GM18951 (cell line): Measurements from ENCODE around the gene SLC36A1.

Source experiments
- POLR2A ChIP-seq: IDR thresholded peaks from 4 replicates; pipeline ENCODE4 v1.6.1; 2011; ENCODE audit warnings: mild to moderate bottlenecking; ENCODE audit not compliant: insufficient read length, insufficient read depth; ENCODE audit errors: extremely low read depth
- in situ Hi-C: fragments of 300-500 bp; cut with MboI; formaldehyde crosslinking; loops from one replicate; pipeline ENCODE4 v1.12.0; 2022; ENCODE audit warnings: low sequenced_read_pairs, mixed read lengths, inconsistent platforms; ENCODE audit not compliant: unreplicated experiment

Gene SLC36A1

DNA sequence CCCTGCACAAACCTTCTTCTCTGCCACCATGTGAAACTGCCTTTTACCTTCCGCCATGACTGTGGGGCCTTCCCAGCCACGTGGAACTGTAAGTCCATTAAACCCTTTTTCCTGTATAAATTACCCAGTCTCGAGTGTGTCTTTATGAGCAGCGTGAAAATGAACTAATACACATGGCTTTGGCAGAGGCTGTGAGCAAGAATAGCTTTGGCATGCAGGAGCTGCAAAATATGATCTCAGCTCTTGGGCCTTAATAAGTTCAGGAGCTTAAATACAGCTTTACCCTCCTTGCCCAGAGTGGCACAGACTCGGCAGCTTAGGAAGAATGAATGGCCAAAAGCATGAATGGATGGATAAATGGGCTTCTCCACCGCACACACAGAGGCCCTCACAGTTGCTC lies 15.7 kb upstream of the SLC36A1 start:
- TF ChIP-seq POLR2A = no peak
- in situ Hi-C loops = no loop called here

DNA sequence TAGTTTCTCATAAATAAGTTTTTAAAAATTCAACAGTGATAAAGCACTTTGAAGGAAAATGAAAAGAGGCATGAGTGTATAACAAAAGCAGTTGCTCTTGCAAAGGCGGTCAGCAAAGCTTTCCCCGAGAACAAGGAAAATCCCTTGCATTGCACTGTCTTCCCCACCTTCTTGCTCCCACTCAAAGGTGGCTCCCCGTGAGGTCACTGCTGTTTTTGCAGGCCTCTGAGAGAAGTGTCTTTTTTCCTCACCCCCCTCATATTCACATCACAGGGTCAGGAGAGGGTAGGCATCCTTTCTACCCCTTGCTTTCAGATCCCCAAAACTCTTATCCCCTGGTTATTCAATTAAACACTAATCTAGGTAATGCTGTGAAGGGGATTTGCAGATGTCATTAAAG lies 15.2 kb upstream of the SLC36A1 start:
- in situ Hi-C loops = no loop called here
- TF ChIP-seq POLR2A = no peak

DNA sequence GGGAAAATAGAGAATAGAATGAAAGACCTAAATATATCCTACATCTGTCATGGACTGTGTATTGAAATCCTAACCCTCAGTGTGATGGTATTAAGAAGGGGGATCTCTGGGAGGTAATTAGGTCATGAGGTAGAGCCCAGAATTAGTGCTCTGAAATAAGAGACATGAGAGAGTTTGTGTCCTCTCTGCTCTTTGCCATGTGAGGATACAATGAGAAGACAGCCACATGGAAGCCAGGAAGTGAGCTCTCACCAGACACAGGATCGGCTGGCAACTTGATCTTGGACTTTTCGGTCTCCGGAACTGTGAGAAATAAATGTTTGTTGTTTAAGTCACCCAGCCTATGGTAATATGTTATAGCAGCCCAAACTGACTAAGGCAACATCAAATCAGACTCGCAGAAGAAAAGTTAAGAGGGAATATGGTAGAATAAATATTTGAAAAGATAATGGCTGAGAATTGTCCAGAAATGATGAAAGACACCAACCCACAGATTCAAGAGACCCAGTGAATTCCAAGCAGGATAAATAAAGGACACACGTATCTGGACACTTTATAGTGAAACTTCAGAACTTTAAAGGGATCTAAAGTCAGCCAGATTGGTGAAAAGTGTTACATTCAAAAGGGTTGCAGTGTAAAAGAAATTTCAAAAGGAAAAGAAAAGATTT lies 12.7 kb upstream of the SLC36A1 start:
- TF ChIP-seq POLR2A = no peak
- in situ Hi-C loops = no loop called here

DNA sequence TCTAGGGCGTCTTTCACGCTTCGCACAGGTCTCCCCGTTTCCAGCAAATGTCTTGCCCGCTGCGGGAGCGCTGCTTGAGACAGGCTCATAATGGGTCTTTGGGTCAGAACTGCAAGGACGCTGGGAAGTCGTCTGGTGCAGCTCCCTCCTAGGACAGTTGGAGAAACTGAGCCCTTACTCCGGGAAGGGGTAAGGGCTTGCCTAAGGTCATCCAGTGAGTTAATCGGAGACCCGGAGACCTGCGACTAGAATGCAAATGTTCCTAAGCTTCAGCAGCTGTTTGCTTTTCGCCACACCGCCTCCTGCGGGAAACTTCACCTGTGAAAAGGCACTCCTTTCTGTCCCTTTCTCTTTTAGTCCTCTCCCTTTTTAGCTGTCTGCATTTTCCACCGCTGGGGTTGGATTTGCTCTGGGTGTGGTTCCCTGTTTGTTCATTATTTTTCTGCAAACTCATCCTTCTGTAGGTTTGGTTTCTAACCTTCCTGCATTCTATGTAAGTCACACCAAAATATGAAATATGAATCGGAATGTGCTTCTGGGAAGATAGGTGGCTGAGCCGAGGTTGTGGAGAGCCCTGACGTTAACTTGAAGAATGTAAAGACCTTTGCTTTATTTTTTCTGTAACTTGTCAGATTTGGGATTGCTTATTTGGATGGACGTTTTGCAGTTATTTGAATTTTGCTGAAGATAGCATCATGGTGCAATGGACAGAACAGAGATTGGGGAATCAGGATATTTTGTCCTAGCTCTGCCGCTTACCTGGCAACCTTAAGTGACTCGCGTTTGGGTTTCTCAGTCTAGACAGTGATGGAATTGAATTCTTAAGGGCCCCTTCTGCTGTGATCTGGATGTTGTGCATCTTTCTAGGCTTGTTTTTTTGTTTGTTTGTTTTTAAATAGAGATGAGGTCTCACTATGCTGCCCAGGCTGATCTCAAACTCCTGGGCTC lies 909 bp downstream of the SLC36A1 start:
- in situ Hi-C loops = loop anchor here (10.0 kb wide), 1 partner anchor 206 kb away; no protein-coding TSS in a partner anchor
- TF ChIP-seq POLR2A = no peak

DNA sequence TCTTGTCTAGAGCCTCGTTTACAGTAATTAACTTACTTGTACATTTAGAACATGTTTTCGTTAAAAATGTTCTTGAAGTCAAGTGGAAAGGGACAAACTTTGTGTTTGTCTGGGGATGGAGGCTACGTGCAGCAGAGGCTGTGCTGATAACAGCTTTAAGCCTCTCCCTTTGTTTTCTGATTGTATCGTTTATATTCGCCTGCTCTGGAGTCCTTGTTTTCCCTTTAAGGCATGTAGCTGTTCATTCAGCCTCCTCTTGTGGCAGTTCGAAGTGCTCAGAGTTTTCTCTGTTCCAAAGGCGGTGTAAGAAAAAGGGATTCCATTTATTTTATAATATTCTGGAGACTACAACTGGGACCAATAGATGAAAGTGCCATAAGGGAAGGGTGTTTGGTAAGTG lies 1.9 kb downstream of the SLC36A1 start:
- in situ Hi-C loops = loop anchor here (10.0 kb wide), 1 partner anchor 206 kb away; no protein-coding TSS in a partner anchor
- no peak for TF ChIP-seq POLR2A

DNA sequence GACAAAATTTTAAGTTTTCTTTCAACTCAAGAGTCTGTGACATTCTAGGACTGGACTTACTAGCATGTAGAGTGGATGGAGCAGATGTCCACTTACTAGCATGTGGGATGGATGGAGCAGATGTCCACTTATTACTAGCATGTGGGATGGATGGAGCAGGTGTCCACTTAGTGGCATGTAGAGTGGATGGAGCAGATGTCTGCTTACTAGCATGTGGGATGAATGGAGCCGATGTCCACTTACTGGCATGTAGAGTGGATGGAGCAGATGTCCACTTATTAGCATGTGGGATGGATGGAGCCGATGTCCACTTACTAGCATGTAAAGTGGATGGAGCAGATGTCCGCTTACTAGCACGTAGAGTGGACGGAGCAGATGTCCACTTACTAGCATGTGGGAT lies 2.4 kb downstream of the SLC36A1 start:
- no peak for TF ChIP-seq POLR2A
- in situ Hi-C loops = loop anchor here (10.0 kb wide), 1 partner anchor 205 kb away; no protein-coding TSS in a partner anchor

DNA sequence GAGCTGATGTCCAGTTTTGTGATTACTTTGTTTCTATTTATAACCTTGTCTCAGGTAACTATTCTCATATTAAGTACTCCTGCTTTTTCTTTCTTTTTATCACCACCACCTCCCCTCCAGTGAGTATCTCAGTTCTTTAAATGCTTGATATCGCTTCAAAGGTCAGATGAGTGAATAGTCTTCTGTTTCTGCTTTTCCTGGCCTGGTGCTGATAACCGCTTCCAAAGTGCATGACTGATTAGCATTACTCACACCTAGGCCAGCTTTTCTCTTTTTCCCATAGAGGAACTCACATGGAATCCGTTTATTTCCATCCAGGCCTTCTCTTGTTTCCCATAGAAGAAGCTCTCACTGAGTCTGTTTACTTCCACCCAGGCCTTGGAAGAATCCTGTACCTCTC lies 3.2 kb downstream of the SLC36A1 start:
- in situ Hi-C loops = no loop called here
- no peak for TF ChIP-seq POLR2A

DNA sequence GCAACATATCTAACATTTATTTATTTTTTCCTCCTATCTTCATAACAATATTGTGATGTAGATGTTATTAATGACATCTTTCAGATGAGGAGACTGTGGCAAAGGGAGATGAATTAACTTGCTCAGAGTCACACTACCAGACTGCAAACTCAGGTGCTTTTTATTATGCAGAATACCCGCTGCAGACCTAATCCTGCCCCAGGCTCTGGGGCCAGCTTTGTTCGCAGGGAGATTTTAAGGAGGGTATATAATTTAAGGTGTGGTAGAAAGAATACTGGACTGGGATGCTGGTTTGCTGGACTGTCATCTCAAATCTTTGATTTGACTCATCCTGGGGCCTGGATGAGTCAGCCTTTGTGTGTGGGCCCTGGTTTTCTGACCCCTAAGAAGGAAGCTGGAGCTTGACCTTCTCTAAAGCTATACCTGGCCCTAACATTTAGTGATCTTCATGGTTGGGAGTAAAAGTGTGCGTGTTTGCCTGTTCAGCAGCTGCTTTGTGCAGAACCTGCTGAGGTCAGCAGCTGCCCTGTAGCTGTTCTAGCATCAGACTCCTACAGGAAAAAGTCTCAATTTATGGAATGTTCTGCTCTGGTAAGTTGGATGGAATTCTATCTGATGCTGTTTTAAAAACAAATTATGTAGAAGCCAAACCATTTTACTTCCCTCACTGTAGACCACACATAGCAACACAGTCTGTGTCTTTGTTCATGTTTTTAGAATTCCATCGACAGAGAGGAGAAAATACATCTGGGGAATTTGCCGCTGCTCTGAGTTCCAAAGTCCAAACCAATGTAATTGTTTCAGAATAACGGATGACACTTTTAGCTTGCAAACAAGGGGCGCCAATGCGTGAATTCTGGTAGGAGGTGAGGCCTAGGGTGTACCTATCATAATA lies 4.5 kb downstream of the SLC36A1 start:
- TF ChIP-seq POLR2A = no peak
- in situ Hi-C loops = no loop called here

DNA sequence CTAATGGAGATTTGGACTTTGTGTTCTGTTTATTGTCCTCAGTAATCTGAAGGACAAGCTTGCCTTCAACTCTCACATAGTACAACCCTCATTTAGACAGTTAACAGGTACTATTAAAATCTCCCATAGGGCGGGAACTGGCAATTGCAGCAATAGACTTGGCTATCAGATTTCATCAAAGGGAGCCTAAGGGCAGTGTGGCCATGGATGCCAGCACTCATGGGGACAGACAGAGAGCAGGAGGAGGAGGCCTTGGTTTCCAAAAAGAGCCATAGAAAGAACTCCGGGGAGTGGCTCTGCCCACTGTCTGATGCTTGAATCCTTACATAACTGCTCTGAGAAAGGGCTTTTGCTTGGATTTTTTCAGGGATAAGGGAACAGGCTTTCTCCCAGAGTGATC lies 6.8 kb downstream of the SLC36A1 start:
- no peak for TF ChIP-seq POLR2A
- in situ Hi-C loops = no loop called here

DNA sequence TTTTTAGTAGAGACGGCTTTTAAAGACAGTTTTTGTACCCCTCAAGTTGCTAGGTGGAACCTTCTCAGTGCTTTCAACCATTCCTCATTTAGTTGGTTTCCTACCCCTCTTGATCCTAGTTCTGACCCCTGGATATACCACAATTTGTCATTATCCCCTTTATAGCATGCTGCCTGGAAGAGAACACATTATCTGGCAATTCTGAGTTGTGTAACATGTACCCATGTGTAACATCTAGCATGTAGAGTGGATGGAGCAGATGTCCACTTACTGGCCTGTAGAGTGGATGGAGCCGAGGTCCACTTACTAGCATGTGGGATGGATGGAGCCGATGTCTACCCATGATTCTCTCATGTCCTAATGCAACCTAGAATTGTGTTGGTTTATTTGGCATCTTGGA lies 7.5 kb downstream of the SLC36A1 start:
- in situ Hi-C loops = no loop called here

DNA sequence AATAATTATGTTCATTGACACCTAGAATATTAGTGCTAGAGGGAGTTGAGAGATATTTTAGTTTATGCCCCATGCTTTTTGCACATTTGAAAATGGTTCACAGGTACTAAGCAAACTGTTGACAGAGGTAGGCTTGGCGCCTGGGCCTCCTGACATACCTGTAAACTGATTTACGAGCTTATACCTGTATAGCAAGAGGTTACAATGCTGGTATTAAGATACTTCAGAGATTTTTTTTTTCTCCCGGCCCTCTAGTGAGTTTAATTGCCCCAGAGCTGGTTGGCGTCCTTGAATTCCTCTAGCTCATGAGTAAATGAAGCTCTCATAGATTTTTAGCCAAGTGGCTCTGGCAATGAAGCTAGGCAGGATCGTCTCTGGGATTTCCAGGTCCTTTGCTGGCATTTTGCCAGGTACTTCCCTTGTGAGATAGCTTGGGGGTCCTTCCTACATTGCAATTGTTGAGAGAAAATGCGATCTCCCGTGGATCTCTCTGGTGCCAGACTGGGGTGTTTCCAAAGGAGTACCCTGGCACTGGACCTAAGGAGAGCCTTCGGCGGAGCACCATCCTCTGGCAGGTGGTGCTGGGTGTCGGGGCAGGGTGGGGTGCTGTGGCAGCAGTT lies 9.0 kb downstream of the SLC36A1 start:
- in situ Hi-C loops = no loop called here
- no peak for TF ChIP-seq POLR2A

More for the DNA sequence above, 7.5 kb downstream of the SLC36A1 start:
- TF ChIP-seq POLR2A = no peak

DNA sequence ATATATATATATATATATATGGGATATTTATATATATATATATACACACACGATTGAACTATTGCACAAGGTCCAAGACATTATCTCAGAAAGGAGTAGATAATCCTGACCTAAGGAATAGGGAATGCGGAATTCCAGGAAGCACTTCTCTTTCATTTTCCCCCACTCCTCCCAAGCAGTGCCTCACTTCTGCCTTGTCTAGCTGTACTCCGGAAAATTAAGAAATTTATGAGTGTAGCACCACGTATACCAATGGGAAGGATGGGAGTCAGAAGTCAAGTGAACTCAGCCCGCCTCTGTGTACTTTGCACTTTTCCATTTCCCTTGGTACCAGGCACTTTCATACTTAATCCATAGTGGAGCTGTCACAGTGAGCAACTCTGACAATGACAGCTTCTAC lies 10.9 kb downstream of the SLC36A1 start:
- in situ Hi-C loops = no loop called here
- no peak for TF ChIP-seq POLR2A
